SHP77 (cell line): Measurements from ENCODE around the gene NPM3.

Experiments used
- DNase-seq, 2 experiments: peaks; one replicate each; lab custom pipeline; 2025; lab: John Stamatoyannopoulos, UW

Gene NPM3

GRCh38 chr10:101782811-101783735, at the start of gene NPM3:
Gene NPM3, minus strand, starts transcription at chr10:101783446. Its CDS starts 56 bp downstream, at chr10:101783390.
- peak; percentile 86 to 89 for DNase-seq

GRCh38 chr10:101832325-101832771, 49.1 kb upstream of the NPM3 start:
- DNase-seq = no peak

GRCh38 chr10:101831169-101831811, 48.0 kb upstream of the NPM3 start:
- no peak for DNase-seq

- DNase-seq = peak; percentile 78 to 81
These were observed 47.3 kb upstream of the NPM3 start for GRCh38 chr10:101830322-101831168.

DNA sequence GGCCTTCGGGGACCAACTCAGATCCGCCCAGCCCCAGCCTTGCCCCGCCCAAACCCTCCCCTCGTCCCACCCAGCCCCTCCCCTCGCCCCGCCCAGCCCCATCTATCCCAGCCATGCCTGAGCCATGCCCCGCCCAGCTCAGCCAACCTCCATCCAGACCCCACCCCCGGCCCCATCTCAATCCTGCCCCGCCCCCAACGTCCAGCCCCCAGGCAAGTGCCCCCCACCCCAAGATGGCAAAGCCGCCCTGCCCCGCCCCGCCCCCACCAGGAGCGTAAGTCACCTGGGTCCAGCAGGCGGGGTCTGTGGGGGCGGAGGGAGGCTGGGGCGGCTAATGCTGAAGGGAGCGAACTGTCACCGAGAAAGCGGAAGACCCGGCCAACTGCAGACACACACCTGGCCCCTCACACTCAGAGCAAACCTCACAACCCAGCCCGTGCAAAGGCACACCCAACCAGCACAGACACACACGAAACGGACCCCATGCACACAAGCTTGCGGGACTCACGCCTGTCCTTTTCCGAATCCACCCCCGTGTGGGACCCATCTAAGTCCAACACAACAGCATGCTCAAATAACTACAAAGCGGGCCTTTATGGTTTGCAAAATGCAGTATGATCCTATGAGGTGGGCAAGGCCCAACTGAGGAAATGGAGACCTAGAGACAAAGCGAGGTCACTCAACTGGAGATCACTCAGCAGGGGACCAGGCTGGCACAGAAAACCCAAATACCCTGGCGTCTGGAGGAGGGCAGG, 46.5 kb upstream of the NPM3 start:
- DNase-seq = peak; percentile 39 to 64

GRCh38 chr10:101828766-101829551, 45.7 kb upstream of the NPM3 start:
- DNase-seq = no peak

GRCh38 chr10:101827919-101828600, 44.8 kb upstream of the NPM3 start:
- DNase-seq = no peak

DNA sequence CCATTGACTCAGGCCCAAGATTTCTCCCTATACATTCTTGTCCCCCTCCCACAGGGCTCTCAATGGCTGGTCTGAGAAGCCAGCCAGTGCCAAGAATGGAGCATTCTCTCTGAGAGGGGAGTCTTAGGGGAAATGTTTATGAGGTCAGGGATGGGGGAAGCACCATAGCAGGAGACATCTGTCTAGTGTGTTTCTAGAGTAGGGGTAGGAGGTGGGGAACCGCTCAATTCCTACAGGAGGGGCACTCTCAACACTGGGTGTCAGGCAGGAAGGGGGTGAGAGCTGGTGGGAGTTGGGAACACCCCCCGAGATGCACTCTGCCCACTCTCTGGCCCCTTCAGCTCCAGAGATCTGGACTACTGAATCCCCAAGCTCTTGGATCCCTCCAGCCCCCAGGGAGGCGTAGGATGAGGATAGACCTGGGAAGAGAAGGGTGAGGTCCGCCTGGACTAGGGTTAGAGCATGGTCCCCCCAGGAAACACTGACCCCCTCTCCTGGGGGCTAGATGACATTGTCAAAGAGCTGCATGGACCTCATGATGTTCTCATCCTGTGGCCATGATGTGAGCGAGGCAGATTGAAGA, 43.7 kb upstream of the NPM3 start:
- no peak for DNase-seq

GRCh38 chr10:101824736-101825135, 41.5 kb upstream of the NPM3 start:
- no peak for DNase-seq

GRCh38 chr10:101818872-101819633, 35.8 kb upstream of the NPM3 start:
- DNase-seq = peak; percentile 25 to 49

DNA sequence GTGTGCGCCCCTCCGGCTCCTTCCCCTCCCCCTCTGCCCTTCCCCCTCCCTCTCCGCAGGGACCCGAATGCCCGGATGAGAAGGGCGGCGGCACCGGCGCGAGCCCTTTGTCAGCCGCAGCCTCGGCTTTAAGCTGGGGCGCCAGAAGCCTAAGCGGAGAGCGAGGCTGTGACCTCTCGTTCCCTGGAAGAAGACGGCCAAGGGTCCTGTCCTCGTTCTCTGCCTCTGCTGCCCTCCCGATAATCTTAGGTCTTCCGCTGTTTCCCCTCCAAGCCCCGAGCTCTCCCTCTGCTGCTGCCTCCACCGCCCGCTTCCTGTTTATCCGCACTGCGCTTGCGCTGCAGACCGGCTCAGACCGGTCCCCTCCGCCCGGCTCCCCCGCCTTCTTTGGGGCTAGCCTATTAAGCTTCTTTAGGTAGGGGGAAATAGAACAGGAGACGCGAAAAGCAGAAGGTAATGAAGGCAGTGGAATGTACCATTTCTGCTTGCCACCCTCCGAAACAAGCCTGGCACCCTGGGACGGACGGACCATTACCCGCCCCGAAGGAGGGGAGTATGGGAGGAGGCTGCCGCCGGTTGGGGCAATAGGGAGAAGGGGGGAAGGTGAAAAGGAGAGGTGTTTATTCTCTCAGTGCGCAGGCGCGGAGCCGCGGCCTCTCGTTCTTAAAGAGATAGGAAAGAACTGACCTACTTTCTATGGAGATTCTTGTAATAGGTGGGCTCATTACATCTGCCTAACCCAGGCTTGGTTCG, 35.0 kb upstream of the NPM3 start, which contains the start of gene OGA:
Gene OGA, minus strand, starts transcription at position 326 of the 753 bp plus-strand sequence. CDS start 422 bp downstream, outside the sequence.
- DNase-seq = peak; percentile 98

GRCh38 chr10:101817337-101818118, 34.3 kb upstream of the NPM3 start:
- no peak for DNase-seq

DNA sequence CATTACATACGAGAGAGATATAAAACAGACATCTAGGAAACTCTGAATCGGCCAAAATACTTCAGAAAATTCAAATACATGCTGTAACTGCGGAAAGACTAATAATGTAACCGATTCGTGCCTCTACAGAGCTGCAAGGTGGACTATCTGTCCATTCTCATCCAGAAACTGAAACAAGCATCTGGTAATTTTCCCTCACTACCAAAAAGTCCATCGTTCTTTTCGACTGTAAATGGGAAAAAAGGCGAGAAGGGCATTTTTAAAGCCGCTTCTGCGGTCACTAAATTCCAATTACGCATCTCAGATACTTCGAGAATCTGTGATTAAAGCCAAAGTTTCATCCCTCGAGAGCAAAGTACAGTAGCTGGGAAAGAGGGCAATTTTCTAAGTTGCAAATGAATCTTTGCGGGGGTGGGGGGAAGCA, 33.7 kb upstream of the NPM3 start:
- DNase-seq = no peak

GRCh38 chr10:101816376-101816775, 33.1 kb upstream of the NPM3 start:
- no peak for DNase-seq

- no peak for DNase-seq
These were observed 31.3 kb upstream of the NPM3 start for GRCh38 chr10:101814466-101815071.

- no peak for DNase-seq
These were observed 29.4 kb upstream of the NPM3 start for GRCh38 chr10:101812606-101813005.

- no peak for DNase-seq
These were observed 23.9 kb upstream of the NPM3 start for GRCh38 chr10:101807158-101807557.
